GM23338 (cell line): ENCODE data around the gene ZNF630. TPM values are rescaled to one million over a fixed set of nuclear protein-coding genes. Genes with fewer than 3 reads are reported as not detected.

Experiments used
- ATAC-seq: fragments of 200-7000 bp; cut with Tn5 transposase; 3 replicates; pipeline ENCODE4 v1.9.1; 2020
- DNase-seq: peaks from one replicate; pipeline ENCODE4 v3.0.0-alpha.2; 2015; ENCODE audit warnings: low spot score
- H2AFZ ChIP-seq: fragments of 200-600 bp; sonication (generic); 2 replicates; pipeline ENCODE4 v1.8.0; 2016; ENCODE audit warnings: antibody characterized with exemption, mild to moderate bottlenecking, moderate library complexity
- H3F3A ChIP-seq: fragments of 200-600 bp; sonication (generic); replicated peaks from 2 replicates; pipeline ENCODE4 v1.8.0; 2017; ENCODE audit warnings: antibody characterized with exemption, mixed run types, low read depth
- H3K27ac ChIP-seq: fragments of 200-600 bp; sonication (generic); 2 replicates; pipeline ENCODE4 v1.6.1; 2016; ENCODE audit warnings: low read depth
- H3K27me3 ChIP-seq: fragments of 200-600 bp; sonication (generic); 2 replicates; pipeline ENCODE4 v1.8.0; 2016; ENCODE audit warnings: mild to moderate bottlenecking, mixed run types, moderate library complexity; ENCODE audit not compliant: insufficient read depth
- H3K36me3 ChIP-seq: fragments of 200-600 bp; sonication (generic); 2 replicates; pipeline ENCODE4 v1.8.0; 2016; ENCODE audit warnings: mild to moderate bottlenecking; ENCODE audit not compliant: insufficient read depth
- H3K4me1 ChIP-seq: fragments of 200-600 bp; sonication (generic); 2 replicates; pipeline ENCODE4 v1.8.0; 2016; ENCODE audit warnings: mild to moderate bottlenecking, moderate library complexity; ENCODE audit not compliant: insufficient read depth
- H3K4me2 ChIP-seq: fragments of 200-600 bp; sonication (generic); 2 replicates; pipeline ENCODE4 v1.7.1; 2017; ENCODE audit warnings: mixed run types
- H3K4me3 ChIP-seq: fragments of 200-600 bp; sonication (generic); 2 replicates; pipeline ENCODE4 v1.6.1; 2016; ENCODE audit warnings: mixed run types
- H3K79me2 ChIP-seq: fragments of 200-600 bp; sonication (generic); replicated peaks from 2 replicates; pipeline ENCODE4 v1.8.0; 2017; ENCODE audit warnings: mild to moderate bottlenecking; ENCODE audit not compliant: insufficient read depth
- H3K9me2 ChIP-seq: fragments of 200-600 bp; sonication (generic); 2 replicates; pipeline ENCODE4 v1.8.0; 2017; ENCODE audit not compliant: insufficient read depth
- H4K20me1 ChIP-seq: fragments of 200-600 bp; sonication (generic); replicated peaks from 2 replicates; pipeline ENCODE4 v1.8.0; 2017; ENCODE audit warnings: mild to moderate bottlenecking; ENCODE audit not compliant: insufficient read depth
- H3K27ac Mint-ChIP-seq: 2 replicates; pipeline ENCODE4 v1.8.0; 2020; ENCODE audit warnings: inconsistent platforms, mild to moderate bottlenecking, moderate library complexity, mixed read lengths
- H3K27me3 Mint-ChIP-seq: 3 replicates; pipeline ENCODE4 v1.8.0; 2022; ENCODE audit warnings: low read depth, mild to moderate bottlenecking, moderate library complexity, mixed read lengths, inconsistent platforms; ENCODE audit not compliant: insufficient read depth, poor library complexity
- H3K36me3 Mint-ChIP-seq: 3 replicates; pipeline ENCODE4 v1.8.0; 2021; ENCODE audit warnings: low read depth, mild to moderate bottlenecking, inconsistent platforms, moderate library complexity, mixed read lengths
- H3K4me1 Mint-ChIP-seq: 3 replicates; pipeline ENCODE4 v1.8.0; 2020; ENCODE audit warnings: mild to moderate bottlenecking, inconsistent platforms, mixed read lengths
- H3K4me3 Mint-ChIP-seq: 3 replicates; pipeline ENCODE4 v1.8.0; 2021; ENCODE audit warnings: moderate library complexity, mild to moderate bottlenecking, inconsistent platforms, mixed read lengths
- H3K9me3 Mint-ChIP-seq: 3 replicates; pipeline ENCODE4 v1.8.0; 2020; ENCODE audit warnings: moderate library complexity, mild to moderate bottlenecking, inconsistent platforms, mixed read lengths
- CREB1 ChIP-seq: fragments of 250-450 bp; sonication (Bioruptor Pico); IDR thresholded peaks from 2 replicates; pipeline ENCODE4 v1.5.0; 2020; ENCODE audit warnings: low read depth, mild to moderate bottlenecking, moderate library complexity
- ETS1 ChIP-seq: IDR thresholded peaks from 2 replicates; pipeline ENCODE4 v1.6.1; 2016; ENCODE audit warnings: antibody characterized with exemption
- EZH2 ChIP-seq: fragments of 200-600 bp; sonication (generic); IDR thresholded peaks from one replicate; pipeline ENCODE4 v1.8.0; 2017; ENCODE audit warnings: antibody characterized with exemption, mild to moderate bottlenecking, low read depth; ENCODE audit not compliant: unreplicated experiment
- EZH2phosphoT487 ChIP-seq: fragments of 200-600 bp; sonication (generic); IDR thresholded peaks from one replicate; pipeline ENCODE4 v1.8.1; 2018; ENCODE audit warnings: antibody characterized with exemption; ENCODE audit not compliant: unreplicated experiment
- NANOG ChIP-seq: IDR thresholded peaks from 2 replicates; pipeline ENCODE4 v1.6.1; 2016; ENCODE audit warnings: antibody characterized with exemption, borderline replicate concordance
- POLR2AphosphoS5 ChIP-seq: IDR thresholded peaks from 2 replicates; pipeline ENCODE4 v1.6.1; 2016; ENCODE audit warnings: antibody characterized with exemption, low read depth
- STAT1 ChIP-seq: IDR thresholded peaks from one replicate; pipeline ENCODE4 v1.6.1; 2016; ENCODE audit warnings: antibody characterized with exemption; ENCODE audit not compliant: unreplicated experiment
- ZNF114 ChIP-seq: fragments of 250-450 bp; sonication (Bioruptor Pico); IDR thresholded peaks from 2 replicates; pipeline ENCODE4 v1.5.0; 2020; ENCODE audit warnings: mild to moderate bottlenecking, moderate library complexity
- ZNF462 ChIP-seq: fragments of 250-450 bp; sonication (Bioruptor Pico); IDR thresholded peaks from 2 replicates; pipeline ENCODE4 v1.5.0; 2020; ENCODE audit warnings: mild to moderate bottlenecking, moderate library complexity
- polyA plus RNA-seq: library from polyadenylated mRNA; unstranded; fragments of >200 nt; fragmentation: Nextera tagmentation; extraction: Ambion mirVana; gene quantifications from 2 replicates; pipeline ENCODE4 v1.2.1, GENCODE V29; 2016
- total RNA-seq: library from RNA; depleted of rRNA; stranded (reverse); fragments of >200 nt; shearing (Covaris generic); gene quantifications from 2 replicates; pipeline ENCODE4 v1.2.3, GENCODE V29; 2014

ZNF630 gene
- total and polyA plus RNA-seq, 2 experiments from 2014 or later = 0.95 to 2.2 TPM

GRCh38 chrX:48022738-48023137, 48.7 kb downstream of the ZNF630 start (continued):
- TF ChIP-seq ZNF462 (CRISPR knock-in tag) (no peak), CREB1 (CRISPR knock-in tag) (no peak), POLR2AphosphoS5 (no peak)

- Histone ChIP-seq H2AFZ (no peak overlapping the region), H3K4me2 (peak overlapping the region; percentile 78; the same call in 1 of the 2 replicates), H3F3A (no peaks in the 10 kb centered on the region), H3K27me3 (no peaks in the 10 kb centered on the region), H3K27ac (no peak overlapping the region), H3K36me3 (no peaks in the 10 kb centered on the region), H3K9me2 (no peaks in the 10 kb centered on the region), H4K20me1 (no peaks in the 10 kb centered on the region), H3K4me1 (no peaks in the 10 kb centered on the region; the same call in 1 of the 2 replicates), H3K79me2 (no peaks in the 10 kb centered on the region), H3K4me3 (peak overlapping the region; percentile 80; the same call in 1 of the 2 replicates)
- H3K4me1 Mint-ChIP-seq = peaks cover 4% of the 10 kb centered on the region; the same call in 1 of the 3 replicates
- no peak for DNase-seq
- peaks cover 3% of the 10 kb centered on the region for H3K27me3 Mint-ChIP-seq
- H3K36me3 Mint-ChIP-seq = no peaks in the 10 kb centered on the region
- H3K9me3 Mint-ChIP-seq = peaks cover 3% of the 10 kb centered on the region; the same call in 1 of the 3 replicates
- no peak overlapping the region for H3K27ac Mint-ChIP-seq
- ATAC-seq = no peak
- no peak overlapping the region for H3K4me3 Mint-ChIP-seq
- TF ChIP-seq NANOG (no peak), CREB1 (CRISPR knock-in tag) (no peak), ZNF462 (CRISPR knock-in tag) (no peak), EZH2 (no peak), STAT1 (no peak), EZH2phosphoT487 (no peak), ZNF114 (CRISPR knock-in tag) (no peak), ETS1 (no peak)
Observed at GRCh38 chrX:48022100-48022499, 49.3 kb downstream of the ZNF630 start.
